Lower leg skin (tissue), 3 donors: ENCODE data around the gene CYBC1.

Experiments used
- CTCF ChIP-seq, 3 donors: fragments of 450-650 bp; IDR thresholded peaks; one replicate each; pipeline ENCODE4 v1.5.1; 2016; ENCODE audit warnings: antibody characterized with exemption in 3 of 3, mild to moderate bottlenecking in 3 of 3, moderate library complexity in 2 of 3
- POLR2A ChIP-seq, 2 donors: fragments of 450-650 bp; IDR thresholded peaks; one replicate each; pipeline ENCODE4 v1.6.1; 2016 to 2017; ENCODE audit warnings: antibody characterized with exemption in 2 of 2, mild to moderate bottlenecking in 1 of 2, moderate library complexity in 1 of 2

- TF ChIP-seq POLR2A (IDR thresholded peaks at IDR 0.05) (no peak), CTCF (IDR thresholded peaks at IDR 0.05) (no peak)
Observed at GRCh38 chr17:82412535-82413520, 37.7 kb downstream of the CYBC1 start.
